Adrenal gland (tissue), 5 donors: ENCODE results near the gene ENGASE.

Source experiments
- POLR2A ChIP-seq, 2 donors: fragments of 450-650 bp; IDR thresholded peaks; one replicate each; pipeline ENCODE4 v1.6.1; 2017; ENCODE audit warnings: antibody characterized with exemption in 2 of 2, mild to moderate bottlenecking in 2 of 2, moderate library complexity in 1 of 2
- TF ChIP-seq, protein P1 (sequence below), 6 experiments: fragments of 450-650 bp in 4 of 6; fragments of 200-600 bp in 2 of 6; sonication (generic) in 1 of 6; IDR thresholded peaks; 1 replicate in 5 of 6; 2 replicates in 1 of 6; pipeline versions ENCODE4 v1.5.1 to v1.8.0; 2016 to 2021; ENCODE audit warnings: antibody characterized with exemption in 6 of 6, mild to moderate bottlenecking in 2 of 6, moderate library complexity in 1 of 6
- donor health status: DM: no; HTN: no; CAD: no.

DNA sequence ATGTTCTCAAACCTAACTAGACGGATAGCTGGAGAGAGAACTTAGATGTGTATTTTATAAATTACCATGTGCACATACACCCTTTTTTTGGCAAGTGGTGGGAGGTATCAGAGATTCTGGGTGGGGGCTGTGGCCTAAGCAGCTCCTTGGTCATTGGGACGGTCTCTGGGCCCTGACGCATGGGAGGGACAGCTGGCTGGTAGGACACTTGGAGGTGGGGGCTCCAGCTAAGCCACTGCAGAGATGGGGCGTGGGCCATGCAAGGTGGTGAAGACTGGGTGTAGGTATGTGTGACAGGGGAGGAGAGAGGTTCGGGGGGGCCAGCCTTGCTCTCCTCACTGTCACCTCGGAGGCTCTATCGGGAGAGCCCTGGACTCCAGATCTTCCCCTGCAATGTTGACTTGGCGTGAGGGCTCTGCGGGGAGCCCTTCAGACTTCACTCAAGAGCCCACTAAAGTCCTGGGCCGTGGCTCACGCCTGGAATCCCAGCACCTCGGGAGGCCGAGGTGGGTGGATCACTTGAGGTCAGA lies 33.5 kb upstream of the ENGASE start:
- TF ChIP-seq, protein P1, sequence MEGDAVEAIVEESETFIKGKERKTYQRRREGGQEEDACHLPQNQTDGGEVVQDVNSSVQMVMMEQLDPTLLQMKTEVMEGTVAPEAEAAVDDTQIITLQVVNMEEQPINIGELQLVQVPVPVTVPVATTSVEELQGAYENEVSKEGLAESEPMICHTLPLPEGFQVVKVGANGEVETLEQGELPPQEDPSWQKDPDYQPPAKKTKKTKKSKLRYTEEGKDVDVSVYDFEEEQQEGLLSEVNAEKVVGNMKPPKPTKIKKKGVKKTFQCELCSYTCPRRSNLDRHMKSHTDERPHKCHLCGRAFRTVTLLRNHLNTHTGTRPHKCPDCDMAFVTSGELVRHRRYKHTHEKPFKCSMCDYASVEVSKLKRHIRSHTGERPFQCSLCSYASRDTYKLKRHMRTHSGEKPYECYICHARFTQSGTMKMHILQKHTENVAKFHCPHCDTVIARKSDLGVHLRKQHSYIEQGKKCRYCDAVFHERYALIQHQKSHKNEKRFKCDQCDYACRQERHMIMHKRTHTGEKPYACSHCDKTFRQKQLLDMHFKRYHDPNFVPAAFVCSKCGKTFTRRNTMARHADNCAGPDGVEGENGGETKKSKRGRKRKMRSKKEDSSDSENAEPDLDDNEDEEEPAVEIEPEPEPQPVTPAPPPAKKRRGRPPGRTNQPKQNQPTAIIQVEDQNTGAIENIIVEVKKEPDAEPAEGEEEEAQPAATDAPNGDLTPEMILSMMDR (IDR thresholded peaks at IDR 0.05) = no peak
- no peak for TF ChIP-seq POLR2A (IDR thresholded peaks at IDR 0.05)
